HG03108 (cell line): Measurements from ENCODE around the gene ORC4.

Experiments
- ATAC-seq: cut with Tn5 transposase; IDR thresholded peaks from one replicate; pipeline ENCODE4 v1.9.1; 2021; ENCODE audit warnings: moderate library complexity; ENCODE audit not compliant: unreplicated experiment

Gene ORC4

GRCh38 chr2:147937744-147938349 lies 82.7 kb downstream of the ORC4 start:
- ATAC-seq: no peak

GRCh38 chr2:147934881-147935620 lies 85.5 kb downstream of the ORC4 start:
- no peak for ATAC-seq

- no peak for ATAC-seq
Measured at GRCh38 chr2:147933931-147934330, 86.6 kb downstream of the ORC4 start.

- ATAC-seq: no peak
Measured at GRCh38 chr2:147927053-147927588, 93.4 kb downstream of the ORC4 start.

GRCh38 chr2:147925886-147926285 lies 94.7 kb downstream of the ORC4 start:
- no peak for ATAC-seq

GRCh38 chr2:147924647-147925046 lies 95.9 kb downstream of the ORC4 start:
- ATAC-seq: no peak

- no peak for ATAC-seq
Measured at GRCh38 chr2:147923846-147924245, 96.7 kb downstream of the ORC4 start.

GRCh38 chr2:147917161-147917560 lies 103.4 kb downstream of the ORC4 start:
- ATAC-seq: no peak

GRCh38 chr2:147916723-147917122 lies 103.8 kb downstream of the ORC4 start:
- no peak for ATAC-seq

GRCh38 chr2:147916067-147916466 lies 104.5 kb downstream of the ORC4 start:
- ATAC-seq: no peak

- ATAC-seq: no peak
Measured at GRCh38 chr2:147913701-147914480, 106.6 kb downstream of the ORC4 start.

- no peak for ATAC-seq
Measured at GRCh38 chr2:147910990-147911473, 109.5 kb downstream of the ORC4 start.

- ATAC-seq: no peak
Measured at GRCh38 chr2:147909178-147909577, 111.4 kb downstream of the ORC4 start.

- ATAC-seq: no peak
Measured at GRCh38 chr2:147904051-147904450, 116.5 kb downstream of the ORC4 start.

GRCh38 chr2:147888680-147889079 lies 131.9 kb downstream of the ORC4 start:
- no peak for ATAC-seq

- ATAC-seq: no peak
Measured at GRCh38 chr2:147886136-147886535, 134.4 kb downstream of the ORC4 start.

GRCh38 chr2:147884830-147885229 lies 135.7 kb downstream of the ORC4 start:
- no peak for ATAC-seq

GRCh38 chr2:147882631-147883030 lies 137.9 kb downstream of the ORC4 start:
- no peak for ATAC-seq
